HG03066 (cell line): ENCODE measurements around the gene UGT2B10.

Source experiments
- ATAC-seq: cut with Tn5 transposase; IDR thresholded peaks from one replicate; pipeline ENCODE4 v1.9.1; 2021; ENCODE audit warnings: low read depth; ENCODE audit not compliant: unreplicated experiment

The UGT2B10 gene

GRCh38 chr4:68869274-68869773 is 53.5 kb downstream of the UGT2B10 start:
- no peak for ATAC-seq

- ATAC-seq: no peak
These were observed 56.2 kb downstream of the UGT2B10 start for GRCh38 chr4:68871809-68872642.

- ATAC-seq: no peak
These were observed 57.1 kb downstream of the UGT2B10 start for GRCh38 chr4:68872643-68873502.

GRCh38 chr4:68874507-68874906 is 58.7 kb downstream of the UGT2B10 start:
- ATAC-seq: no peak

GRCh38 chr4:68877555-68877954 is 61.8 kb downstream of the UGT2B10 start:
- no peak for ATAC-seq

- ATAC-seq: no peak
These were observed 62.3 kb downstream of the UGT2B10 start for GRCh38 chr4:68878048-68878447.
